Measurements from ENCODE around the gene ZDHHC24.

DNA sequence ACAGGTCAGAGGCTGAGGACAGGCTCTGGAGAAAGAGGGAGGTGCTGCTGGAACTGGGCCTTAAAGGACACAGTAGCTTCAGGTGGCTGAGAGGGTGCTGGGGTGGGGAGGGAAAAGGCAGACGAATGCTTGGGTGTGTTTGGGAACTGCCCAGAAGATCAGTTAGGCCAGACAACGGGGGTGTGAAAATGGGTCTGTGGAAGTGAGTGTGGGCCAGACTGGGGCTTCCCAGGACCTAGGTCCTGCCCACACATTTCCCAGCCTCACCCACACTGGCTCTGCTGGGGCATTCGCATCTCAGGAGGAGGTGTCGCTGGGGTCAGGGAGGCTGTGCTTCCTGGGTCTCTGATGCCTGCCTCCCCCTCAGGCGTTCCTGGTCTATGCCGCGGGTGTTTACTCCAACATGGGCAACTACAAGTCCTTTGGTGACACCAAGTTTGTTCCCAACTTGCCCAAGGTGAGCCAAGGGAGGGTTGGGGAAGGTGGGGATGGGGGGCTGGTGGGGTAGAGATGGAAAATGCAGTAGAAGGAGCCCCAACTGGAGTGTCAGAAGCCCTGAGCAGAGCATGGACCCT, 61.0 kb downstream of the ZDHHC24 start:
- TF ChIP-seq, protein P1, sequence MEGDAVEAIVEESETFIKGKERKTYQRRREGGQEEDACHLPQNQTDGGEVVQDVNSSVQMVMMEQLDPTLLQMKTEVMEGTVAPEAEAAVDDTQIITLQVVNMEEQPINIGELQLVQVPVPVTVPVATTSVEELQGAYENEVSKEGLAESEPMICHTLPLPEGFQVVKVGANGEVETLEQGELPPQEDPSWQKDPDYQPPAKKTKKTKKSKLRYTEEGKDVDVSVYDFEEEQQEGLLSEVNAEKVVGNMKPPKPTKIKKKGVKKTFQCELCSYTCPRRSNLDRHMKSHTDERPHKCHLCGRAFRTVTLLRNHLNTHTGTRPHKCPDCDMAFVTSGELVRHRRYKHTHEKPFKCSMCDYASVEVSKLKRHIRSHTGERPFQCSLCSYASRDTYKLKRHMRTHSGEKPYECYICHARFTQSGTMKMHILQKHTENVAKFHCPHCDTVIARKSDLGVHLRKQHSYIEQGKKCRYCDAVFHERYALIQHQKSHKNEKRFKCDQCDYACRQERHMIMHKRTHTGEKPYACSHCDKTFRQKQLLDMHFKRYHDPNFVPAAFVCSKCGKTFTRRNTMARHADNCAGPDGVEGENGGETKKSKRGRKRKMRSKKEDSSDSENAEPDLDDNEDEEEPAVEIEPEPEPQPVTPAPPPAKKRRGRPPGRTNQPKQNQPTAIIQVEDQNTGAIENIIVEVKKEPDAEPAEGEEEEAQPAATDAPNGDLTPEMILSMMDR (IDR thresholded peaks at IDR 0.05), result no peak
- TF ChIP-seq POLR2AphosphoS5 (IDR thresholded peaks at IDR 0.05), result no peak
- TF ChIP-seq POLR2A (IDR thresholded peaks at IDR 0.05), result no peak
- TF ChIP-seq EP300 (IDR thresholded peaks at IDR 0.05), result no peak
